GM15510 (cell line): ENCODE results near the gene KDM1A.

Experiments used
- POLR2A ChIP-seq: IDR thresholded peaks from 3 replicates; pipeline ENCODE4 v1.6.1; 2011; ENCODE audit warnings: borderline replicate concordance; ENCODE audit not compliant: insufficient read length; ENCODE audit errors: extremely low read depth

KDM1A gene

DNA sequence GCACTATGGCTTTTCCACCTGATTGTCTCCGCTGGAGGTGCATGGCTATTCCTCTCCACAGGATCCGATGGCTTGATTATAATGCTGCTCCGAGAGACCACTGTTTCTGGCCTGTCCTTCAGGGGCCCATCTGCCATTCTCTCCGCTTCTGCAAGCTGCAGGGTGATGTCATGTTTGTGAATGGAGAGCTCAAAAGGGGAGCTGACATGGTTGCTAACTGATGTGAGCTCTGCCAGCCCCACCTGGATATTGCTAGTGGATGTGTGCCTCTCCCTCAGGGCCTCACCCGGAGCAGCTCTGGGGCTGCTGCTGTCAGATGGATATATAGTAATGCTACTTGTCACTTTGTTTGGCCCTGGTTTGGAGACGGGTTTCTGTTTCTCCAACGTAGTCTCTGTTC lies 72.3 kb downstream of the KDM1A start:
- TF ChIP-seq POLR2A: no peak

DNA sequence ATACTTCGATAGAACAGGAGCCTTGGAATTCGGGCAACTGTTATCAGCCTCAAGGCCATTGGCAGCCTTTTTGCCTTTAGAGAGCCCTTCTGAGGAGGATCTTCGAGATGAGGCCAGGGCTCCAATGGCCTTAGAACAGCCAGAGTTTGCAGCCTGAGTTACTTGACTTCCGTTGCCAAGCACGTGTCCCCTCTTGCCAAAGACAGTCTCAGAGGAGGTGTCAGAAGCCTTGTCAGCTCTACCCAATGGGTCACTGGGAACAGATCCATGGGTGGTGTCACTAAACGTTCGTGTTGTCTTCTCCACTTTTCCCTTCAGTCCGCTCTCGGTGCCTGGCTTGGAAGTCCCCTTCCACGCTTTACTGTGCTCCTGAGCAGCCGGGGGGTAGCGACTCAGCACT lies 73.2 kb downstream of the KDM1A start:
- no peak for TF ChIP-seq POLR2A

DNA sequence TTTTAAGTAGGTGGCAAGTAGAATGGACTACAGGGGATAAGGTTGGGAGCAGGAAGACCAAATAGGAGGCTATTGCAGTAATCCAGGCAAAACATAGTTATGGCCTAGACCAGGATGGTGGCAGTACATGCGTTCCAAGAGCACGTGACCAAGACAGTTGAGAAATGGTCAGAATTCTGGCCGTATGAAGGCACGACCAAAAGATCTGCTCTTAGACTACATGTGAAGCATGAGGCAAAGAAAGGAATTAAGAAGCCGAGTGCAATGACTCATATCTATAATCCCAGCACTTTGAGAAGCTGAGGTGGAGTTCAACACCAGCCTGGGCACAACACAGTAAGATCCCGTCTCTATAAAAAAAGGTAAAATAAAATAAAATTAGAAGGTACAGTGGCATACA lies 78.0 kb downstream of the KDM1A start:
- no peak for TF ChIP-seq POLR2A

DNA sequence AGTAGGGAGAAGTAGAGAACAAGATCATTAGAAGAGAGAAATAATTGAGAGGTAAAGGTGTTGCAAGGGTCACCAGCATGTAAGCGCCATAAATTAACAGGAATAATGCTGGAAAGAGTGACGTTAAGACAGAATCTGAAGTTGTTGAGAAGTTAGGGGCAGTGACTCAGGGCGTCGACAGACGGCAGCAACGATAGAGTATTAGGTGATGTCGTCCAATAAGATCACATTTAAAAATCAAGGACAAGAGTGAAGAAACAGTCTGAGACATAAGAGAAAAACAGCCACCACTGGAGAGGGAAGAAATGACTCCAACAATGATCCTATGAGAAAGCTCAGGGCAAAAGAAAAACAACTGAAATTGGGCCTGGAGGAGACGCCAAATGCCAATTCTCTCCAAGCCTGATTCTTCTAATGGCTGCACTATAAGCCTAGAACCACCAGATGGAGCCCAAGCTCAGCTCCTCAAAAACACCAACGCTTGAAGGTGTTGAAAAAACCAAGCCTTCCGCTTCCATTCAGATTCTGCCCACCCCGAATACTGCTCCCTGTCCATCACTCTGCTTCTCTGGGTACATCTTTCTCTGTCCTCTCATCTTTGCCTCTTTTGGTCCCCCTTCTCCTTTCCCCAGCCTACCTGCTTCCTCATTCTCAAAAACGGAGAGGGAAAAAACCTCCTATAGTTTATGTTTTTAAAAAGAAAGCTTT lies 79.3 kb downstream of the KDM1A start:
- TF ChIP-seq POLR2A: no peak

DNA sequence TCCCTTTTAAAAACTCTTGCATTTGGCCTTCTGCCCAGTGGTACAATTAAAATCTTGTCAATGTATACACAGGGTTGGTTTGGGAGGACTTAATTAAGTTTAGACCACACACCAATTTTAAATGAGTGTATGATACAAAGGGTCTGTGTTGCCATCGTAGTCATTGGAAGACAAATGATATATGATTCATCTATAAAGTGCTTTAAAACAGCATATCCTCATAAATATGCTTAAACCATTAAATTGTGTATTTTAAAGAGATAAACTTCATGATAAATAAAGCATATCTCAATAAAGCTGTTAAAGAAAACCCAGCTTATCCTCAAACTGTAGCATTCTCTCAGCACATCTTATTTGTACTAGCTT lies 79.9 kb downstream of the KDM1A start:
- TF ChIP-seq POLR2A: no peak

DNA sequence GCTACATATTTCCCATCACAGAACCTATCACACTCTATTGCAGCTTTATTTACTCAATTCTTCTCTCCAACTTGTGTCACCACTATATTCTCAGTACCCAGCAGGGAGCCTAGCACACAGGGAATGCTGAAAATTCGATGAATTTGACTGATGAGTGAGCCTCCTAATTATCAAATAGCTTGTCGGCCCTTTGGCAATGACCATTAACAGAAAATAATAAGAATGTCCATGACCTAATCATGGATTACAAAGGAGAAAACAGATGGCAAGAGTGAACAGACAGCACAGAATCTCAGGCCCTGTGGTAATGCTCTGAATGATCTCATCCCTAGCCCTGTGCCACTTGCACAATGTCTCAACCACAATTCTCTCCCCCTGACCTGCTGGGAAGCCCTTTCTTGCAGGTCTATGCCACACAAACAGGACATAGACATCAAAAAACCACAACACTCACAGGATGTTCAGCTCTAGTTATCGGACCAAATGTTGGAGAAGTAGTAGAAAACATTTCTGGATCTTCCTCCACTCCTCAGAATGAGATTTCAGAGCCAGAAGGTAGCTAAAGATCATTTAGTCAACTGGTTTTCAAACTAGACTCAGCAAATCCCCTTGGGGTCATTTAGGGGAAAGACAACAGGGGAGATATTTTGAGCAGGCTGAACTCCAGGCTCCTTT lies 80.9 kb downstream of the KDM1A start:
- TF ChIP-seq POLR2A: no peak

DNA sequence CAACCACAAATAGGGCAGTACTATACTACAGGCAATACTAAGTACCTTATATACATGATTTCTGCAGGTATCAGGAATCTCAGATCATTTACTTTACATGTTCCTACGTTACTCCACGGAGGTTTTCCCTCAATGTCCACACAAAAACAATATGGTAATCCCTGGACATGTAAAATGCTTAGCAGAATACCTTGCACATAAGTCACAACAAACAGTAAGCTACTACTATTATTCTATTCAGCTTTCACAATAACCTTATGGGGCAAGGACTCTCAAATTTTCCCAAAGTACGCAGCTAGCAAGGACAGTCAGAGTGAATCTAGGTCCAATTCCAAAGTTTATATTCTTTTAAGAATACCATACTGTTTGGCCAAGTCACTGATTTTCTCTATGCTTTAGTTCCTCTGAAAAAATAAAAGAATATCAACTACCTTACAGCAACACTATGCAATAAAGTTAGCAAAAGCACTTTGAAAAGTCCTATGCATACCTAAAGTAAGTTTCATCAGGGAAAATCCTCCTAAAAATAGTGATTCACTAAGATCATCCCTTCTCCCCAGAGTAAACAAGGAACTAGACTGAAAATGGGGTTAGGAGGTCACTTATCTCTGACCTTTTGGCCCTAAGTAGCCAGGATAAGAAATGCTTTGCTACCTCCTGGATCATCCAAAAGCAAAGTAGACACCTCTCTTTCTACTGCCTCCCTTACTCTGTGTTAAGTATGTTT lies 82.0 kb downstream of the KDM1A start:
- no peak for TF ChIP-seq POLR2A

DNA sequence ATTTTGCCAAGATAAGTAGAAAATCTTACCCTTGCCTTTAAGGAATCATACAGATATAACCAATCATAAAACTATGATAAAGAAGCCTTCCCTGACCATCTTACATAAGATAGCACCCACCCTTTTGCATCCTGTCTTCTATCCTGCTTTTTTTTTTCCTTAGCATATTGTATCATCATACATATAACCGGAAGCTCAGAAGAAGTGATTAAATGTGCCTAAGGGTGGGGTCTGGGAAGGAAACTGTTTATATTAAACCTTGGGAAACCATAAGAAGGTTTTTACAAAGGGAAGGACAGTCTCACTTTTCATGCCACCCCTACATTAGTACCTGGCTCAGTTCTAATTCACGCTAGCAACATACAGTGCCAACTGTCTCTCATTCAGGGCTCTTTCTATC lies 82.6 kb downstream of the KDM1A start:
- no peak for TF ChIP-seq POLR2A

DNA sequence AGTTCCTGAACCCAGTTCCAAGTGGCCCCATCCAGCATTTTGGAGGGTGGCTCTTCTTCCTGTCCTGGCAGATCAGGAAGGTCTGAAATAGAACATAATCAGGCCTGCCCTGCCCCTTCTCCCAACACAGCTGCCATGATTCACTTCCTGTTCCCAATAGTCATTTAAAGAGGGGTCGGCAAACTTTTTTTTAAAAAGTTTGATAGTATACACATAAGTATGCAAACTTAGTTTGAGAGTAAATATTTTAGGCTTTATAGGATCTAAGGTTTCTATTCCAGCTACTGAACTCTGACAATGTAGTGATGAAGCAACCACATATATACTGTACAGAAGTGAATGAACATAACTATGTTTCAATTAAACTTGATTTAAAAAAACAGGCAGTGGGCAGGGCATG lies 83.0 kb downstream of the KDM1A start:
- TF ChIP-seq POLR2A: no peak

DNA sequence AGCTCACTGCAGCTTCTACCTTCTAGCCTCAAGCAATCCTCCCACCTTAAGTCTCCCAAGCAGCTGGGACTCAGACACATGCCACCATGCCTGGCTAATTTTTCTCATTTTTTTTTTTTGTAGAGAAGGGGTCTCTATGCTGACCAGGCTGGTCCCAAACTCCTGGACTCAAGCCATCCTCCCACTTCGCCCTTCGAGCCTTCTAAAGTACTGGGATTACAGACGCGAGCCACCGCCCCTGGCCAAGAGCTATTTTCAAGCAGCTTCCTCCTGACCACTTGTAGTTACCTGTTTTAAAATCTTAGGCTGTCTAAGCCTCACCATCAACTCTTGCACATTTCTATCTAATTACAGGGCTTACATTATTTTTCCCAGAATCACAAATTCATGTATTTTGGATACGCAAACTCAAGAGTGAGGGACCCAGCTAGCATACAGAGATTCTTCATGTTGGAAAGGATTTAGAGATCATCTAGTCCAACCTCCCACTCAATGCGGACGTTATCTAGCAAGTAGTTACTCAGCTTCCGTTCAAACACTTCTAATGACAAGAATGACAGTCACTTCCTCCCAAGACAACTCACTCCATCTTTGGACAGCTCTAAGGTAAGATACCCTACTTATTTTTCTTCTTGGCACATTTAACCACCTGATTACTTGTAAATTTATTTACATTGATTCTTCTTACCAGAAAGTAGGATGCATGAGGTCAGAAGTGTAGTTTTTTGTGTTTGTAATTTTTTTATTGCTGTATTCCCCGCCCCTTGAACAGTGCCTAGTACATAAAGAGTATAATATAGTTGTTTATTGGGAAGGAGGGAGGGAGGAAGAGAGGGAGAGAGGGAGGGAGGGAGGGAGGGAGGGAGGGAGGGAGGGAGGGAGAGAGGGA lies 84.0 kb downstream of the KDM1A start:
- TF ChIP-seq POLR2A: no peak

DNA sequence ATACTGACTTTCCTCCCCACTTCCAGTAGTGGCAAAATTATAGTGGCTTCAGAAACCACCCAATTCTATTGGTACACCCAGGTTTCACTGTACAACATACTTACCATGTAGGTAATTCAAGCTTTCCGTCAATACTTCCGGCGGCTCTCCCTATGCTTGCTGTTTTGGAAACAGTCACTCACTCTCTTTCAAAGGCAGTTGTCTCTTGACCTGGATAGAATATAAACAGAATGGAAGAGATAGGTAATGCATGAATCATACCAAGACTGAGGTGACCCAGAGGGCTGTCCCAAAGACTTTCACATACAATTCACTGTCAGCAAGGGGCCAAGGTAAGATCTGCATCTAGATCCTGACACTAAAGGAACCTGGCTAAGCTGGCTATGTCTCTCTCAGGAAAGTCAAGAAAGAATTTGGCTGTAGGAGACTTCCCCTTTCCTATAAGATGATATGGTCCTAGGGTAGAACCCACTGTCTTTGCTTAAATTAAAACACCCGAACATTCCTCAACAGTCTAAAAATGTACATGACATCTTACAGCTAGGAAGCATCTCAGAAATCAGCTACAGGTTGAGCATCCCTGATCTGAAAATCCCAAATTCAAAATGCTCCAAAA lies 89.8 kb downstream of the KDM1A start:
- no peak for TF ChIP-seq POLR2A

DNA sequence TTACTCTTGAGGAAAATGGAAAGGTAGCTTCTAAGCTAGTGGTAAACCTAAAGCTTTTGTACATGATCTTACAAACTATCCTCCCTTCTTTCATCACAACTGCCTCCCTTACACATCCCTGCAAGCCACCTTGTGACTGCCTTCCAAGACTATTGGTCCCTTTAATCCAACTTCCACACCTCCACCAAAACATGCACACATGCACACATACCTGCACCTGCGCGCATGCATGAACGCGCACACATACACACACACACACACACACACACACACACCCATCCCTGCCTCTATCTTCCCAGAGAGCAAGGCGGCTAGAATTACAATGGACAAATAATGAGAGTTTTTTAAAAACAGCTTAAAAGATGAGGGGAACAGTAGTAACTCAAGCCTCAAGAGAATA lies 91.1 kb downstream of the KDM1A start:
- TF ChIP-seq POLR2A: no peak

DNA sequence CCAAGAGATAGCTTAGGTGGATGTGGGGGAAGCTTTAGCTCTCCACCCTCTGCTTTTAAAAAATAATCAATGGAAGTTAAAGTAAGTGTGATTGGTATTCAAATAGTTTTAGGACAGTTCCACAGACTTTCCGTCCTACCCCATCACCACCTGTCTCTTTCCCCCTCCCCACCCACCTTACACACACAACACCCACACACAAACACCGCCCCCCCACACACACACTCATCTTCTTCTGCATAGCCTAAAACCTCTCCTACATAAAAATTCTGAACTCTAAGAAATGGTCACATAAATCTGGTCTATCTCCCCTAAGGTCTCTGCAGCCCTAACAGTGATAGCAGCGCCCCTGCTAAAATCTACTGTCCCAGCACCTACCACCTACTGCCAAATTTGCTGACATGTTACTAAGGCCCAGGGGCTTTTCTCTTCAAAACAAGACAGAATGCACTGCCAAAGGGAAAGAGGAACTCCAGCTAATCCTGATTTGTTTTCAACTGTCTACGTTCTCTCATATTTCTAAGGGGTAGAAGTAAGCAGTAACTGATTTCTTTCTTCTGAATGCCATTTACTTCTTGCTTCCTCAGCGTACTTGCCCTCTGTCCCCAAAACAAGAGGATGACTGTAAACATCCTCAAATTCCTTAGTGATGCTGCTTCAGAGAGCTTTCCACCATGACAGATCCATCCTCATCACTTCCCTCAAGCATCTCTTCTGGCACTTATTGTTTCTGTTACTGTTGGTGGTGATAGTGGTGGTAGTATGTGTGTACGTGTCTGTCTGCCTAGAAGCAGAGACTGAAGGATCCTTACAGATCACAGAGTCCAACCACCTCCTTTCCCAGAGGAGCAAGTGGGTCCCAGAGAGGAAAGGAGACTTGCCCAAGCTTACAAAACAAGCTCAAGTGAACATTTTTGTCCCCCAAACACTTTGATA lies 92.6 kb downstream of the KDM1A start:
- no peak for TF ChIP-seq POLR2A
